Endothelial cell of umbilical vein (primary cell): Measurements from ENCODE around the gene LRRC56. TPM values are rescaled to one million over a fixed set of nuclear protein-coding genes. Genes with fewer than 3 reads are reported as not detected.

Experiments used
- BruUV-seq: library from RNA; stranded (reverse); fragments of 400-500 nt; replicated peaks from 2 replicates; lab custom pipeline; 2021; lab: Mats Ljungman, UMichigan
- CTCF ChIA-PET: fragments of 300-600, 350-600 bp; sonication (Branson Sonifier 250); formaldehyde crosslinking; loops from one replicate; lab custom pipeline; 2021; ENCODE audit warnings: antibody characterized with exemption, inconsistent platforms; lab: Charles Lee
- POLR2A ChIA-PET: fragments of 300-600, 350-600 bp; sonication (Branson Sonifier 250); formaldehyde crosslinking; loops from one replicate; lab custom pipeline; 2021; ENCODE audit warnings: antibody characterized with exemption, inconsistent platforms; lab: Charles Lee
- DNase-seq: peaks from one replicate; pipeline ENCODE4 v3.0.0-alpha.2; 2011; ENCODE audit warnings: low read depth, low spot score
- FAIRE-seq: peaks from 2 replicates; lab custom pipeline; 2011; peaks lifted over from hg19 to GRCh38; lab: Jason Lieb, UNC
- H2AFZ ChIP-seq: 2 replicates; pipeline ENCODE4 v1.6.0; 2012; ENCODE audit warnings: low read depth, low read length, control low read depth, inconsistent platforms
- H3K27ac ChIP-seq: 2 replicates; pipeline ENCODE4 v1.5.1; 2011; ENCODE audit warnings: low read depth, mild to moderate bottlenecking, control low read depth, low read length, moderate library complexity; ENCODE audit not compliant: insufficient read depth
- H3K27me3 ChIP-seq, 2 experiments: 2 replicates each; pipeline versions ENCODE4 v1.6.0 to v1.6.1; 2011; ENCODE audit warnings: low read length in 2 of 2, mixed read lengths in 1 of 2; ENCODE audit not compliant: control insufficient read depth in 2 of 2, insufficient read depth in 2 of 2
- H3K36me3 ChIP-seq, 2 experiments: 2 replicates in 1 of 2; 3 replicates in 1 of 2; pipeline ENCODE4 v1.5.1; 2011; ENCODE audit warnings: low read length in 2 of 2, mild to moderate bottlenecking in 1 of 2, moderate library complexity in 1 of 2; ENCODE audit not compliant: control insufficient read depth in 2 of 2, insufficient read depth in 2 of 2; ENCODE audit errors: extremely low read depth in 1 of 2
- H3K4me1 ChIP-seq: 3 replicates; pipeline ENCODE4 v1.5.1; 2011; ENCODE audit warnings: mild to moderate bottlenecking, low read length; ENCODE audit not compliant: control insufficient read depth, insufficient read depth; ENCODE audit errors: extremely low read depth
- H3K4me2 ChIP-seq: 2 replicates; pipeline ENCODE4 v1.6.1; 2011; ENCODE audit warnings: low read length, control low read depth, mixed read lengths; ENCODE audit not compliant: insufficient read depth
- H3K4me3 ChIP-seq, 3 experiments: fragments of 200-600 bp in 1 of 3; sonication (generic), shearing (Covaris generic) in 1 of 3; replicated peaks in 1 of 3; 2 replicates each; pipeline ENCODE4 v1.5.1; 2011 to 2016; ENCODE audit warnings: control low read depth in 3 of 3, low read length in 3 of 3, mild to moderate bottlenecking in 2 of 3, inconsistent platforms in 1 of 3, low read depth in 1 of 3, moderate library complexity in 1 of 3; ENCODE audit not compliant: insufficient read depth in 1 of 3
- H3K79me2 ChIP-seq: 2 replicates; pipeline ENCODE4 v1.6.0; 2012; ENCODE audit warnings: low read length, inconsistent platforms; ENCODE audit not compliant: control insufficient read depth, insufficient read depth
- H3K9ac ChIP-seq: replicated peaks from 2 replicates; pipeline ENCODE3; 2011; ENCODE audit warnings: low read length, control low read depth; ENCODE audit not compliant: insufficient read depth; ENCODE audit errors: extremely low read depth
- H3K9me1 ChIP-seq: replicated peaks from 3 replicates; pipeline ENCODE4 v1.6.0; 2011; ENCODE audit warnings: mild to moderate bottlenecking, low read length; ENCODE audit not compliant: control insufficient read depth, insufficient read depth; ENCODE audit errors: extremely low read depth
- H3K9me3 ChIP-seq: replicated peaks from 2 replicates; pipeline ENCODE4 v1.5.1; 2012; ENCODE audit warnings: low read length, inconsistent platforms; ENCODE audit not compliant: control insufficient read depth, insufficient read depth
- H4K20me1 ChIP-seq: replicated peaks from 2 replicates; pipeline ENCODE3; 2011; ENCODE audit warnings: mild to moderate bottlenecking, low read length; ENCODE audit not compliant: control insufficient read depth, insufficient read depth; ENCODE audit errors: extremely low read depth
- CTCF ChIP-seq, 2 donors: IDR thresholded peaks; 1 replicate in 1 of 2; 2 replicates in 1 of 2; pipeline ENCODE4 v1.5.1; 2011; ENCODE audit warnings: low read length in 2 of 2, mild to moderate bottlenecking in 2 of 2, moderate library complexity in 2 of 2, control low read depth in 1 of 2, inconsistent platforms in 1 of 2, low read depth in 1 of 2; ENCODE audit not compliant: insufficient read depth in 1 of 2; ENCODE audit errors: extremely low read depth in 1 of 2
- EZH2 ChIP-seq: IDR thresholded peaks from 2 replicates; pipeline ENCODE4 v1.6.1; 2012; ENCODE audit warnings: borderline replicate concordance, low read depth, mild to moderate bottlenecking, moderate library complexity, low read length, inconsistent platforms; ENCODE audit not compliant: severe bottlenecking
- FOS ChIP-seq: IDR thresholded peaks from 2 replicates; pipeline ENCODE4 v1.6.1; 2011; ENCODE audit warnings: mild to moderate bottlenecking, low read length, moderate library complexity, borderline replicate concordance; ENCODE audit not compliant: insufficient read depth
- GATA2 ChIP-seq: IDR thresholded peaks from 2 replicates; pipeline ENCODE4 v1.7.0; 2011; ENCODE audit warnings: low read depth, mild to moderate bottlenecking, moderate library complexity, mixed read lengths, low read length; ENCODE audit not compliant: insufficient read length, insufficient read depth
- JUN ChIP-seq: IDR thresholded peaks from 2 replicates; pipeline ENCODE4 v1.6.1; 2011; ENCODE audit warnings: borderline replicate concordance, low read depth; ENCODE audit not compliant: insufficient read length, insufficient read depth
- MAX ChIP-seq: IDR thresholded peaks from 2 replicates; pipeline ENCODE4 v1.6.1; 2011; ENCODE audit not compliant: insufficient read depth, insufficient read length
- MYC ChIP-seq: IDR thresholded peaks from one replicate; pipeline ENCODE4 v1.6.1; 2011; ENCODE audit warnings: mild to moderate bottlenecking, low read depth, low read length
- POLR2A ChIP-seq: IDR thresholded peaks from 2 replicates; pipeline ENCODE4 v1.6.1; 2012; ENCODE audit warnings: low read depth, mild to moderate bottlenecking, control low read depth, low read length
- POLR2AphosphoS5 ChIP-seq: IDR thresholded peaks from 2 replicates; pipeline ENCODE4 v1.6.1; 2012; ENCODE audit warnings: low read depth, mild to moderate bottlenecking, control low read depth, low read length, moderate library complexity; ENCODE audit not compliant: insufficient read depth
- dilution Hi-C: fragments of 300-500 bp; cut with MboI; formaldehyde crosslinking; loops from one replicate; pipeline ENCODE4 v1.15.0; 2019; ENCODE audit warnings: low sequenced_read_pairs; ENCODE audit not compliant: extremely low pct_ligation_motif_present
- intact Hi-C: fragments of 100-400 bp; cut with micrococcal nuclease; formaldehyde crosslinking; loops from one replicate; pipeline ENCODE4 v1.10.0; 2022
- polyA plus RNA-seq, 4 experiments: library from polyadenylated mRNA; depleted of rRNA in 3 of 4; stranded (reverse) in 3 of 4; unstranded in 1 of 4; fragments of >200 nt; gene quantifications; 2 replicates each; pipeline versions ENCODE4 v1.2.1 to v1.2.3, GENCODE V29; 2011 to 2012; ENCODE audit warnings: missing spikeins in 1 of 4
- total RNA-seq: library from RNA; stranded (reverse); gene quantifications from 2 replicates; pipeline ENCODE4 v1.2.3, GENCODE V29; 2021

The LRRC56 gene
- total and polyA plus RNA-seq, 2 donors (not counting 3 experiments of a cell fraction or from before 2014, with no cell fraction given), result 0.47 to 0.55 TPM

GRCh38 chr11:497565-498296 is 39.6 kb upstream of the LRRC56 start:
- H3K27ac ChIP-seq, result no peak overlapping the region
- H2AFZ ChIP-seq, result no peak overlapping the region
- H3K9ac ChIP-seq, result no peak overlapping the region
- FAIRE-seq (no peak), DNase-seq (no peak)
- H3K4me1 ChIP-seq, result no peaks in the 10 kb centered on the region
- CTCF ChIA-PET, result no interaction called here
- no peaks in the 10 kb centered on the region for H3K9me3 ChIP-seq
- TF ChIP-seq POLR2AphosphoS5, result no peak
- TF ChIP-seq MAX, result peak; percentile 1
- no peak overlapping the region for H3K4me3 ChIP-seq
- H3K4me2 ChIP-seq, result no peak overlapping the region
- no peaks in the 10 kb centered on the region for H3K79me2 ChIP-seq
- dilution Hi-C loops, result no loop called here
- BruUV-seq, result no TSS peak
- no peaks in the 10 kb centered on the region for H4K20me1 ChIP-seq
- H3K36me3 ChIP-seq, result peaks cover 3 to 62% of the 10 kb centered on the region in 2 experiments
- H3K27me3 ChIP-seq, result no peaks in the 10 kb centered on the region
- POLR2A ChIA-PET, result interaction anchor here (0.5 kb wide), 1 partner anchor 32 kb away, joined by 4 read pairs; no protein-coding TSS in a partner anchor
- H3K9me1 ChIP-seq, result no peaks in the 10 kb centered on the region
- intact Hi-C loops, result no loop called here

- Histone ChIP-seq H3K4me2 (no peak overlapping the region), H3K4me3 (no peak overlapping the region), H3K4me1 (peaks cover under 1% of the 10 kb centered on the region), H4K20me1 (no peaks in the 10 kb centered on the region), H3K79me2 (peaks cover 2% of the 10 kb centered on the region), H2AFZ (no peak overlapping the region), H3K9ac (no peak overlapping the region), H3K9me1 (no peaks in the 10 kb centered on the region), H3K36me3 (peaks cover 3 to 61% of the 10 kb centered on the region in 2 experiments), H3K27ac (no peak overlapping the region), H3K9me3 (no peaks in the 10 kb centered on the region), H3K27me3 (no peaks in the 10 kb centered on the region)
- CTCF ChIA-PET, result no interaction called here
- POLR2A ChIA-PET, result interaction anchor here (0.5 kb wide), 1 partner anchor 33 kb away, joined by 4 read pairs; no protein-coding TSS in a partner anchor
- FAIRE-seq (no peak), DNase-seq (no peak)
- BruUV-seq, result TSS peak; percentile 11
- dilution Hi-C loops (no loop called here), intact Hi-C loops (no loop called here)
- TF ChIP-seq JUN, result no peak
- no peak for TF ChIP-seq POLR2A
- TF ChIP-seq MAX, result no peak
- no peak for TF ChIP-seq EZH2
- TF ChIP-seq CTCF (IDR thresholded peaks at IDR 0.05; ENCODE audit: extremely low read depth in 1 of 2, insufficient read depth in 1 of 2, low read depth in 1 of 2, low read length in 2 of 2), result no peak
- TF ChIP-seq GATA2, result no peak
- no peak for TF ChIP-seq POLR2AphosphoS5
- no peak for TF ChIP-seq MYC
- no peak for TF ChIP-seq FOS
Measured at GRCh38 chr11:498297-499181, 38.8 kb upstream of the LRRC56 start.
